IMR-90 (cell line): Measurements from ENCODE around the gene GALR2.

Experiments
- CEBPB ChIP-seq: IDR thresholded peaks from 2 replicates; pipeline ENCODE4 v1.6.1; 2012; ENCODE audit warnings: low read depth, low read length, improper control_type of control experiment
- CHD1 ChIP-seq: IDR thresholded peaks from 2 replicates; pipeline ENCODE4 v1.6.1; 2012; ENCODE audit warnings: low read depth, low read length, improper control_type of control experiment
- CTCF ChIP-seq: conservative IDR thresholded peaks from 2 replicates; pipeline ENCODE4 v1.5.1; 2012; ENCODE audit warnings: mild to moderate bottlenecking, low read depth, low read length, improper control_type of control experiment
- MAFK ChIP-seq: IDR thresholded peaks from 2 replicates; pipeline ENCODE4 v1.6.1; 2012; ENCODE audit warnings: low read depth, low read length, improper control_type of control experiment
- POLR2A ChIP-seq: IDR thresholded peaks from 2 replicates; pipeline ENCODE4 v1.6.1; 2012; ENCODE audit warnings: mild to moderate bottlenecking, low read depth, low read length
- RAD21 ChIP-seq: IDR thresholded peaks from 2 replicates; pipeline ENCODE4 v1.6.1; 2012; ENCODE audit warnings: low read length, improper control_type of control experiment
- RFX5 ChIP-seq: IDR thresholded peaks from 2 replicates; pipeline ENCODE4 v1.8.0; 2012; ENCODE audit warnings: low read depth, mild to moderate bottlenecking, low read length, moderate library complexity
- SMC3 ChIP-seq: fragments of 150-350 bp; IDR thresholded peaks from 2 replicates; pipeline ENCODE4 v1.6.1; 2016; ENCODE audit warnings: low read depth, mild to moderate bottlenecking, antibody characterized with exemption, low read length, moderate library complexity
- USF2 ChIP-seq: fragments of 150-350 bp; IDR thresholded peaks from 2 replicates; pipeline ENCODE4 v1.6.1; 2017; ENCODE audit warnings: mild to moderate bottlenecking, antibody characterized with exemption, low read length, low read depth

- TF ChIP-seq POLR2A (no peak), CTCF (no peak), RFX5 (no peak), USF2 (no peak), SMC3 (no peak), CEBPB (no peak), CHD1 (no peak), MAFK (no peak), RAD21 (no peak)
These were observed 14.4 kb downstream of the GALR2 start for GRCh38 chr17:76088868-76089576.
